ENCODE measurements around the gene DNAJA1.

GRCh38 chr9:33044677-33045282 lies 19.7 kb downstream of the DNAJA1 start:
- TF ChIP-seq, protein P1, sequence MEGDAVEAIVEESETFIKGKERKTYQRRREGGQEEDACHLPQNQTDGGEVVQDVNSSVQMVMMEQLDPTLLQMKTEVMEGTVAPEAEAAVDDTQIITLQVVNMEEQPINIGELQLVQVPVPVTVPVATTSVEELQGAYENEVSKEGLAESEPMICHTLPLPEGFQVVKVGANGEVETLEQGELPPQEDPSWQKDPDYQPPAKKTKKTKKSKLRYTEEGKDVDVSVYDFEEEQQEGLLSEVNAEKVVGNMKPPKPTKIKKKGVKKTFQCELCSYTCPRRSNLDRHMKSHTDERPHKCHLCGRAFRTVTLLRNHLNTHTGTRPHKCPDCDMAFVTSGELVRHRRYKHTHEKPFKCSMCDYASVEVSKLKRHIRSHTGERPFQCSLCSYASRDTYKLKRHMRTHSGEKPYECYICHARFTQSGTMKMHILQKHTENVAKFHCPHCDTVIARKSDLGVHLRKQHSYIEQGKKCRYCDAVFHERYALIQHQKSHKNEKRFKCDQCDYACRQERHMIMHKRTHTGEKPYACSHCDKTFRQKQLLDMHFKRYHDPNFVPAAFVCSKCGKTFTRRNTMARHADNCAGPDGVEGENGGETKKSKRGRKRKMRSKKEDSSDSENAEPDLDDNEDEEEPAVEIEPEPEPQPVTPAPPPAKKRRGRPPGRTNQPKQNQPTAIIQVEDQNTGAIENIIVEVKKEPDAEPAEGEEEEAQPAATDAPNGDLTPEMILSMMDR (IDR thresholded peaks at IDR 0.05; ENCODE audit: insufficient read depth, low read length, poor library complexity, severe bottlenecking), result peak; percentile 28
- no peak for TF ChIP-seq EZH2phosphoT487 (conservative IDR thresholded peaks at IDR 0.05; ENCODE audit: low read length)

Measured in SU-DHL-6 (cell line).